Measurements from ENCODE around the gene CYP3A5. TPM values are rescaled to one million over a fixed set of nuclear protein-coding genes. Genes with fewer than 3 reads are reported as not detected.

Gene CYP3A5
- total and polyA plus RNA-seq, 12 donors: 4.1 to 92.7 (median 39.6) TPM

GRCh38 chr7:99685129-99685758, 5.4 kb upstream of the CYP3A5 start:
- Histone ChIP-seq H3K36me3 (replicated peaks in 1 of 2) (no peaks in the 10 kb centered on the region), H3K4me3 (no peak overlapping the region), H3K27me3 (no peaks in the 10 kb centered on the region), H3K9me3 (replicated peaks in 1 of 3) (no peaks in the 10 kb centered on the region), H3K4me1 (replicated peaks in 1 of 2) (no peaks in the 10 kb centered on the region), H3K27ac (no peak overlapping the region)
- WGBS, 4 donors: 84 to 88% (median 86%) methylated on average over 9 of the region's 9 CpGs
- no peak for DNase-seq
- TF ChIP-seq CTCF (IDR thresholded peaks at IDR 0.05) (no peak), POLR2A (IDR thresholded peaks at IDR 0.05) (no peak)
- intact Hi-C loops (cut with DNase I): no loop called here

GRCh38 chr7:99679032-99679399, 780 bp downstream of the CYP3A5 start:
- peak; percentile 48 to 70 (median 61) for DNase-seq
- Histone ChIP-seq H3K9me3 (replicated peaks in 1 of 3) (no peaks in the 10 kb centered on the region), H3K4me3 (peak overlapping the region in 2 of 4 donors; percentile 10 to 52), H3K27me3 (no peaks in the 10 kb centered on the region), H3K4me1 (replicated peaks in 1 of 2) (peaks cover 10 to 12% of the 10 kb centered on the region in 2 donors), H3K36me3 (replicated peaks in 1 of 2) (peaks cover 0 to 13% of the 10 kb centered on the region in 2 donors), H3K27ac (peak overlapping the region in 4 of 5 donors; percentile 11 to 73 (median 36))
- intact Hi-C loops (cut with DNase I): no loop called here
- whole genome bisulfite sequencing, 4 donors: 22 to 31% (median 29%) methylated on average over 4 of the region's 4 CpGs
- peak in 1 of 2 donors; percentile 3 for TF ChIP-seq POLR2A (IDR thresholded peaks at IDR 0.05)
- no peak for TF ChIP-seq CTCF (IDR thresholded peaks at IDR 0.05)

- 55 to 76% (median 73%) methylated on average over 2 of the region's 2 CpGs for WGBS, 4 donors
- no peak overlapping the region for H3K27ac ChIP-seq
- H3K36me3 ChIP-seq (replicated peaks in 1 of 2): peaks cover 0 to 20% of the 10 kb centered on the region in 2 donors
- intact Hi-C loops (cut with DNase I): no loop called here
- TF ChIP-seq CTCF (IDR thresholded peaks at IDR 0.05): no peak
- TF ChIP-seq POLR2A (IDR thresholded peaks at IDR 0.05): no peak
- H3K27me3 ChIP-seq: no peaks in the 10 kb centered on the region
- H3K9me3 ChIP-seq (replicated peaks in 1 of 3): no peaks in the 10 kb centered on the region
- DNase-seq: no peak
- no peak overlapping the region for H3K4me3 ChIP-seq
- peaks cover 10 to 12% of the 10 kb centered on the region in 2 donors for H3K4me1 ChIP-seq (replicated peaks in 1 of 2)
Measured at GRCh38 chr7:99677648-99678045, 2.1 kb downstream of the CYP3A5 start.

- no peaks in the 10 kb centered on the region for H3K9me3 ChIP-seq (replicated peaks in 1 of 3)
- H3K27ac ChIP-seq: no peak overlapping the region
- no peak overlapping the region for H3K4me3 ChIP-seq
- no peak for TF ChIP-seq POLR2A (IDR thresholded peaks at IDR 0.05)
- TF ChIP-seq CTCF (IDR thresholded peaks at IDR 0.05): no peak
- peaks cover 10 to 12% of the 10 kb centered on the region in 2 donors for H3K4me1 ChIP-seq (replicated peaks in 1 of 2)
- WGBS, 4 donors: 67 to 75% (median 73%) methylated on average over 4 of the region's 4 CpGs
- H3K36me3 ChIP-seq (replicated peaks in 1 of 2): peaks cover 0 to 25% of the 10 kb centered on the region in 2 donors
- intact Hi-C loops (cut with DNase I): no loop called here
- DNase-seq: no peak
- no peaks in the 10 kb centered on the region for H3K27me3 ChIP-seq
Measured at GRCh38 chr7:99677013-99677647, 2.7 kb downstream of the CYP3A5 start.

Measured in adrenal gland (tissue), 12 donors.